Stimulated activated CD4-positive, alpha-beta T cell treated with anti-CD3 and anti-CD28 coated beads, Interleukin-12 subunit alpha, Interleukin-12 subunit beta, amount 100 ng/mL, for 24 hours (primary cell): ENCODE data around the gene EDC3.
A peak's percentile ranks its signal among the peaks of the same experiment; 100 is the strongest.

Experiments
- DNase-seq, 2 experiments: peaks; one replicate each; pipeline ENCODE4 v3.0.0-alpha.2; 2020; ENCODE audit warnings: low read depth in 2 of 2

The EDC3 gene

DNA sequence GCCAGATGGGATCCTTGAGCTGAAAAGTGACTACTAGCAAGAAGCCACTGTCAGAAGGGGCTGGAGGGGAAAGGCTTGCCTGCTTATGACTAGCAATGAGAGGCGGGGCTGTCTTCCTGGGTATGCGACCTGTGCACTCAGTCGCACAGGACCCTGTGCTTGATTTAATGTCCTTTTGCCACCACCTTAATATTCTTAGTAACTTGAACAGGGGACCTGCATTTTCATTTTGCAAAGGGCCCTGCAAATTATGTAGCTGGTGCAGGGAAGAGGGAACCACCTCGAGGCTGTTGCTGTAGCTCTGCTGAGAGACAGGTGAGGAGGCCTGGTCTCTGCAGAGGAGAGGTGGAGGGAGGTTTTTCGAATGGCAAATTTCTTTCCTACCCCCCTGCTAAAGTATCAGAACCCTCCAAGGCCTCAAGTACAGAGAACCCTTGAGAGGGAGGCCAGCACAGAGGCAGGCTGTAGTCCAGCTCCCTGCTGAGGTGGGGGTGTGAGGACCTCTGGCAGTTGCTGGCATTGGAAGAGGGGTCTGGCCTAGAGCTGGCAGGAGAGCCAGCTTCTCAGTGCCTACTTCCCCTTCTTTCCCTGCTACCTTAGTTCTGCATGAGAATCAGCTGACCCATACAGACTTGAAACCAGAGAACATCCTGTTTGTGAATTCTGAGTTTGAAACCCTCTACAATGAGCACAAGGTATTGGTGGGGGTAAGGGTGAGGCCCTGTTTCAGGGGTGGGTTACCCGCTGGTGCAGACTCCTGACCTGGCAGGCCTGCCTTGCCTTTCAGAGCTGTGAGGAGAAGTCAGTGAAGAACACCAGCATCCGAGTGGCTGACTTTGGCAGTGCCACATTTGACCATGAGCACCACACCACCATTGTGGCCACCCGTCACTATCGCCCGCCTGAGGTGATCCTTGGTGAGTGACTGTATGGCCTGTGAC is 68.8 kb downstream of the EDC3 start:
- DNase-seq = no peak

DNA sequence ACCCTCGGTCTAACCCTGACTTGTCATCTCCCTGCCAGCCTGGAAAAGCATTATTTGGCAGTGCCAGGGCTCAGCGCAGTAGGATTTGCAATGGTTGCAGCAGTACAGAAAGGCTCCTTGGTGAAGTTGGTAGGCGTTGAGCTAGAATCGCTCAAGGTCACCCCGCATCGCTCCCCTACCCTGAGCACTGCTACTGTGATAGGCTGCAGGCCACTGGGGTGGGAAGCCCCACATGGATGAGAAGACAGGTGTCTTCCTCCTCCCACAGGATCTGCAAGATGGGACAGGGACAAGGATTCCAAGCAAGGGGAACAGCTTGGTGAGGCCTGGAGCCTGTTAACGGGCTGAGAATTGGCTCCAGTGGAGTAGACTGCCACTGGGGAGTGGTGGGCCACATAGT is 69.5 kb downstream of the EDC3 start:
- no peak for DNase-seq

DNA sequence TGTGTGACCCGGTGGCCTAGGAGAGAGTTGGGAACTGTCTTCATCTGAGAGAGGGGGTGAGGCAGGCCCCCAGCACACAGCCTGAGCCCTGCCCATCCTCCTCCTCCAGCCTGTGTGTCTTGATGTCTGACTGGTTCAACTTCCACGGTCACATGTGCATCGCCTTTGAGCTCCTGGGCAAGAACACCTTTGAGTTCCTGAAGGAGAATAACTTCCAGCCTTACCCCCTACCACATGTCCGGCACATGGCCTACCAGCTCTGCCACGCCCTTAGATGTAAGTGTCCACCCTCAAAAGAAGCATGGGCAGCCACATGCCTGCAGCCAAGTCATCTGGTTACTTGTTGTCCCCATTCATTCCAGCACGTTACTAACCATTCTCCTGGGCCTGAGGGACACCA is 70.1 kb downstream of the EDC3 start:
- no peak for DNase-seq

DNA sequence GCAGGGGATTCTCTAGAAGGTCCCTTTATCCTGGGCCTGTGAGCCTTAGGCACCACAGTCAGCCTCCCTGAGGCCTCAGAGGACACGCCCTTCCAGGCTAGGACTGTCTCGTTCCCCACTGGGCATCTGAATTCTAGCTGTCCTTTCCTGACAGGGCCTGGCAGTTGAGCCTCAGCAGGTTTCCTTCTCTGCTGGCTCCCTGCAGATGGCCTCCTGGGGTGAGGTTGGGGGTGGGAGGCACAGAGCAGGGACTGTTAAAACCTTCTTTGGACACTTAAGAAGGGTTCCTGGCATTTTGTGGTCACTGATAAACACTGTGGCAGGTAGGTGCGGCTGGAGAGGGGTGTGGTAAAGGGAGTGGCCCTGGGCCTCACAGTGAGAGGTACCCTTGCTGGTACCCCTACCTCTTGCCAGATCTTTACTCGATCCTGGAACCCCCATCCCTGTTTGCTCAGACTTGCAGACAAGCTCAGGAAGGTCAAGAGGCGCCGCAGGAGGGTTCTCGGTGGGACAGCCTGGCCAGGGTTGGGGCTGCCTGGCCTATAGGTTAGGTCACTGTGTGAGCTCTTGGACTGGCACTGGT is 71.7 kb downstream of the EDC3 start:
- DNase-seq = no peak

DNA sequence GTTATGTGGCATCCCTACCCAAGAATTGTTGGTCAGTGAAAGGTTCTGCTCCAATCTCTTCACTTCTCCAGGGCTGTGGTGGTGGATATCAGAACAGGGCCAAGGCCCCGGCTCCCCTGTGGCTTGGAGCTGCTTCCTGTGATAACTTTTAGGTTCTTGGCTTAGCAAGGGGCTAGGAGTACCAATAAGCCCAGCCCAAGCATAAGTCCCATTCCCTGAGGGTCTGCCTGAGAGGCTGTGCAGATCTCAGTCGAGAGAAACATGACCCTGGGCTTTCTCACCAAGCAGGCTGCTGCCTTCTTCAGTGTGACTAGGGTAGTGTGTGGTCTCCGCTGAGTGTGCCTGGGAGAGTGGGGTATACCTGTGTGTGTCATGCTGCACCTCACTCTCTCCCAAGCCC is 73.1 kb downstream of the EDC3 start:
- no peak for DNase-seq

DNA sequence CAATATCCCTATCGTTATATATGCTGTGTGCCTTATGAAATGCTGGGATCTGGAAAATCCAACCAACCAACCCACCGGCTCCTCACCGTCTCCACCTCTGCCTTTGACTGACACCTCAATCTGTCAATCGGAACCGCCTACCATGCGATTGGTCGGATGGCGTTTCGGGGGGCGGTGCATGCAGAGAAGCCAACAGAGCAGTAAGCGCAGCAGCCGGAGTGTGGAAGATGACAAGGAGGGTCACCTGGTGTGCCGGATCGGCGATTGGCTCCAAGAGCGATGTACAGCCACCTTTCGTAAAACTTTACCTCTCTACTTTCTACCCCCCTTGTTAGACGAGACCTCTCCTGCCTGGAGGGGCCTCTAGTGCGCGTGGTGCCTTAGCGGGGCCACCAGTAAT is 73.9 kb downstream of the EDC3 start:
- DNase-seq = no peak

DNA sequence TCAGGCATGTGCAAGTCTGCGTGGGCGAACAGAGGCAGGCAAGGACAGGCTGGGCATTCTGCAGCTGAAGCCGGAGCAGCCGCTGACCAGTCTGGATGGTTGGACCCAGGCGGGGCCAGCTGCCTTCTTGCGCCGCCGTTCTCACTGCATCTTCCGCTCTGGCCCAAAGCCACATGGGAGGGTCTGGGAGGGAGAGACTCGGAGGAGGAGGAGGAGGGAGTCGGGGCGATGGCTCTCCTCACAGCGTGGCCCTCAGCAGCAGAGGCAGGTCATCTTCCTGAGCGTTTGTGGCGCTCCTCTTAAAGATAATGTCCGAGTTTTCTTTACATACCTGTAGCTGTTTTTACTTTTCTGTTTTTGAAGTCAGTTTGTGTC is 74.3 kb downstream of the EDC3 start:
- no peak for DNase-seq

DNA sequence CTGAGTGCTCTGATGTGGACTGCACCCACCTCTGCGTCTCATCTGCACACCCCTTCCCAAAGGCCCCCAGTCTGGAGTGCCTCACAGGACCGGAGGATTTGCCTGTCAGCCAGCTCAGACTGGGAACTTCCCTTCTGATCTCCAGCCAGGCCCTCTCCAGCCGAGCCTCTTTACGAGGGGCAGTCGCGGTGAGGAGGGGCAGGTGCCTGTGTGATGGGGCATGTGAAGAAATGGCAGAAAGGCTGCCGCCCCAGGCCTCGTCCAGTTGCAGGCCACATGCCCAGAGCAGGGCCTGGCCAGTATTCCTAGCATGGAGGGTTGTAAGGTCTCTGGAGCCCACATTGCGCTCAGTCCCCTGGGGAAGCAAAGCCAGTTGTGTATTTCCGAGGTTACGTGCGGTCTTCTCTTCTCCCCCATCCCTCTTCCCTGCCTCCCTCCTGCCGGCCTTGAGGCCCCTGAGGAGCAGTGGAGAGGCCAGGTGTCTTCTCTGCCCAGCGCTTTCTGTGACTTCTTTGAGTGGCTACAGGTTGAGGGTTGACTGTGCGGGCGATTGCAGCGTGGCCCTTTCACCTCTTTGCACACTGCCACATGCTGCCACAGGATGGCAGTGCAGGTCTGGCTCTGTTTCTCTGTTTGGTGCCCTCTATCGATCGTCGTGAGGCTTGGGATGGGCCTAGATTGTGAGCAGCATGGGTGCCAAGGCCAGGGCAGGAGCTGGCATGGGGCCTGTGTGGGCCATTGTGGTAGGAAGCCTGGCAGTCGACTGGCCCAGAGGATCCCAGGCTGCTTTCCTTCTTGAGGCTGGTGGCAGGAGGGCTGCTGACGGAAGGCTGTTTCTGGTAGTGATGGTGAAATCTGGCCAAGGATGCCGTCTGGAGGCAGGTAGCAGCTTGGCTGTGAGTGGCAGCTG is 74.9 kb downstream of the EDC3 start:
- DNase-seq = peak; percentile 63 to 65

DNA sequence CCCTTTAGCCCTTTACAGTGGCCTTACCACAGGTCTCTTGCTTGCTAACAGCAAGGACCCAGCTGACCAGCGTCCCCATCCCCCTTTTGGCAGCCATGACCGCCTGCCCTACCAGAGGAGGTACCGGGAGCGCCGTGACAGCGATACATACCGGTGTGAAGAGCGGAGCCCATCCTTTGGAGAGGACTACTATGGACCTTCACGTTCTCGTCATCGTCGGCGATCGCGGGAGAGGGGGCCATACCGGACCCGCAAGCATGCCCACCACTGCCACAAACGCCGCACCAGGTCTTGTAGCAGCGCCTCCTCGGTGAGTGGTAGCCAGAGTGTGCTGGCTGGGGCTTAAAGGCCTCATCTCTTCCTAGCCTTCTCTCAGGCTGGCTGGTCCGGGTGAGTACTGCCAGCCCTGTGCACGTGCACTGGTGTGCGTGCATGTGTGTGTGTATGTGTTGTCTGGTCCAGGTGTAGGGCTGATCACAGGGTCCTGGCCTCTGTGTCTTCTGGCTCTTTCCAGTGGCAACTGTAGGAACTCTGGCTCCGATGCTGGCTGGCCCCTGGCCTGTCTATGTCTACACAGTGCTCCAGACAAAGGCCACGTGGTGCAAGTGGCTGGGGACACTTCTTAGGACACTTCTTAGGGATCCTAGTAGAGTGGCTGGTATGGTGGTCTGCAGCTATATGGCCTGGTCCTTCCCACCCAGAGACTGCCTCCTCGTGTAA is 75.7 kb downstream of the EDC3 start:
- no peak for DNase-seq

DNA sequence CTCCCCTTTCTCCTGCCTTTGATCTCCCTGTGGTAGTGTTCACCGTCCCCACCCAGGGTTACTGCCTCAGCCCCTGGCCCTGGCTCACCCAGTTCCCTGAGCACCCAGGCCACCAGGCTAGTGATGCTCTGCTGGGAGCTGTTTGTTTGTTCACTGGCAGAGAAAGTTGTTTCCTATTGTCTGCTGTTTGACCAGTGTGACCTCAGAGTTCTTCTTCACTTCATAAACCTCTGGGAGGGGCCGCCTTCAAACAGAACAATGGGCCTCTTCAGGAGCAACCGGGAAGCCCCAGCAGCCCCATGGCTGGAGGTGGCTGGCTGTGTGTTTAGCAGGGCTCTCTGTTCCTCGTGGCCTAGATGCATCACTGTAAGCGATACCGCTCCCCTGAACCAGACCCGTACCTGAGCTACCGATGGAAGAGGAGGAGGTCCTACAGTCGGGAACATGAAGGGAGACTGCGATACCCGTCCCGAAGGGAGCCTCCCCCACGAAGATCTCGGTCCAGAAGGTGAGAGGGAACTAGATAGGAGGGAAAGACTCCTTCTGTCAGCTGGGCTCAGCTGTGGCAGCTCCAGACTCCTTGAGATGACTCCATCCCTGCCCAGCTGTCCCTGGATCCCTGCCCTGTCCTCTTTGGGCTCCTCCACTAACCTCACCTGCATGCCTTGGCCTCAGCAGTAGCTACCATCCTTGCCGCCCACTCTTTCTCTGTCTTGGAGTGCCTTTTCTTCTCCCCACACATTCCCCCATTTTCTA is 76.8 kb downstream of the EDC3 start:
- no peak for DNase-seq

DNA sequence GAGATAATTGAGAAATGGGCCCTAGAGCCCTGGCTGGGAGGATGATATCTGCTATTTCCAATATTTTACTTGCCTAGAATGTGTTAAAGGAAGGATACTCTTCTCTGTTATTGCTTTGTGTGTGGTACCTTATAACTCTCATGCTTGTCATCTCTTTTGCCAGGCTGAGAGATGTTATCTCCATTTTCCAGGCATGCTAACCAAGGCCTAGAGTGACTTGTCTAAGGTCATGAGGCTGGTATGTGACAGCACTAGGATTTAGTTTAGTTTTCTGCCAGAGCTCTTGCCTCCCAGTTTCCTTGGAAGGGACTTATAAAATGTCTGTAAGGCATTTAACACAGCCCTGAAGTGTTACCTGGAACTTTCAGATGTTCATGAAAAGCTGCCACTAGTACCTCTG is 78.8 kb downstream of the EDC3 start:
- DNase-seq = no peak

DNA sequence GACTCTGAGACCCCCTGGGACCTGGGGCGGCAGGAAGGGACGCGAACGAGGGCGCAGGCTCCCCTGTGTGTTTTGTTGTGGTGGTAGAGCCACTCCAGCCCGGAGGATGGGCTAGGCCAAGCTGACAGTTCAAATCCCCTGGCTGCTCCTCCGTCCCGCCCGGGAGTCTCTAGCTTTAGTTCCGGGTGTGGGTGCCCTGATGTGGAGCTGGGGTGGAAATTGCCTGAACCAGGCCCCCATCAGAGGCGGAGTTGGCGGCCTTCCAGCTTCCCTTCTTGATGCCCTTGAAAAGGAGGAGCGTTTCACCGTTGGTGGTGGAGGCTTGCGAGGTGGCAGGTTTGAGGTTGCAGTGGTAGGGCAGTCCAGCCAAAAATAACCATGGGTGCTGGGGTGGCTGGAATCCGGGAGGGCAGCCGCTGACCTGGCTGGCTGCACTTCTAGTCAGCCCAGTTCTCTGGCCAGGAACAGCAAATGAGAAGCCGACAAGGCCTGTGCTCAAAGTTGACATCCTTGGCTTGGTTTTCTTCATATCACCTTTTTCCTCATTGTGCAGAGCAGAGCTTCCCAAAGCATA is 79.4 kb downstream of the EDC3 start:
- peak; percentile 27 to 54 for DNase-seq

DNA sequence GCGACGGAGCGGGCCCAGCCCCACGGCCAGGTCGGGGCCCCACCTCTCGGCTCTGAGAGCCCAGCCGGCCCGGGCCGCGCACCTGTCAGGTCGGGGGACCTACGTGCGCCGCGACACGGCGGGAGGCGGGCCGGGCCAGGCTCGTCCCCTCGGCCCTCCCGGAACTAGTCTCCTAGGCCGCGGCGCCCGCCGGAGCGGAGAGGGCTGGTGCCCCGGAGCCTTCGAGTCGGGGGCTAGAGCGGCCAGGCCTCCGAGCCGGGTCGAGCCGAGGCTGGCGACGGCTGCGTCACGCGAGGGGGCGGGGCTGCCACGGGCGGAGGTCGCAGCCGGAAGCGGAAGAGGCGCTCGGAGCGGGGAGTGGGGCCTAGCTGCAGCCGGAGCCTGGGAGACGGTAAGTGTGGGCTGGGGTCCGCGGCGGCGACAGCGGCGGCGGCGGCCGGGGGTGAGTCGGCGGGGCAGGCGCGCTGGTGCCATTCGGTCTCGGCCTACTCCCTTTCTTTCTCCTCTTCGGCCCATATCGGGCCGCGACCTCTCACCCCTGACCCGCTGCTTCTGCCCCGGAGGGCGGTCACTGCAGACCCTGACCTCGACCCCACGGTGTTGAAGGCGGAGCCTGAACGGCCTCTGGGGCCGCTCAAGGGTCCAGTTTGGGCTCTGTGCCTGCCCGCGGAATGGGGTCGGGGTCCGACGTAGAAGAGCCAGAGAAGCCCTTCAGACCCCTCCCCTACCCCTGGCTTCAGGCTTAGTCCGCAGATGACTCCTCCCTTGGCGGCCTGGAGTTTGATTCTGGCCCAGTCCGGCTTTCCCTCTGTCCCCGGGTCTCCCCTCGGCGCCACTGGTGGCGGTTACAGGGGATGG is 80.1 kb downstream of the EDC3 start, which contains the start of gene CLK3:
Gene CLK3, plus strand, starts transcription at position 329 of the 858 bp plus-strand sequence. CDS start 3,361 bp downstream, outside the sequence.
- peak; percentile 93 to 94 for DNase-seq

DNA sequence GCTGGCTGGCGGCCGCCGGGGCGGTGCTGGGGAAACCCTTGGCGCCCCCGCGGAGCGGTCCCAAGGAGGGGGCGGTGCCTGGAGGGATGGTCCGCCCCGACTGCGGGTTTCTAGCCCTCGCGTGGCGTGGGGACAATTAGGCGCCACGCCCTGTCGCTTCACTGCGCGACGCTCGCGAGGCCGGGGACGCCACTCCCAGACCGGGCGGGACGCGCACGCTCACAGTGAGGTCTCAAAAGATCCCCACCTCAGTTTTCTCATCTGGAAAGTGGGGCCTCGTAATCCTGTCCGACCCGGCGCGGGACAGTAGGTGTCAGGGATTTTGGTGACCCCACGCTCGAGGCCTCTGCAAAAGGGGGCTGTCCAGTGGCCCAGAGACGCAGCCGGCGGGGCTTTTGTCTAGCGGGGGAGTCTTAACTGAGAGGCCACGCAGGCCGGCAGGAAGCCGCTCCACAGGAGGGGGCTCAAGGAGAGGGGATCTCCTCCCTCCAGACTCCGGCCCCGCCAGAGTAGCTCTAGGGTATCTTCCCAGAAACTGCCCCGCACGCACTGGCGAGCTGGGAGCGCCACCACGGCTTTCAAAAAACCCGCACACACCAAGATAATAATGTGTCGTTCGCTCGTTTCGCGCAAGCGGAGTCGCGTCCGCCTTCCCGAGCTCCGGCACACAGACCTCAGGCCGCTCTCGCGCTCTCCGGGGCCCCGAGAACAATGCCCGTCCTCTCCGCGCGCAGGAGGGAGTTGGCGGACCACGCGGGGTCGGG is 80.9 kb downstream of the EDC3 start:
- DNase-seq = peak; percentile 72 to 77

DNA sequence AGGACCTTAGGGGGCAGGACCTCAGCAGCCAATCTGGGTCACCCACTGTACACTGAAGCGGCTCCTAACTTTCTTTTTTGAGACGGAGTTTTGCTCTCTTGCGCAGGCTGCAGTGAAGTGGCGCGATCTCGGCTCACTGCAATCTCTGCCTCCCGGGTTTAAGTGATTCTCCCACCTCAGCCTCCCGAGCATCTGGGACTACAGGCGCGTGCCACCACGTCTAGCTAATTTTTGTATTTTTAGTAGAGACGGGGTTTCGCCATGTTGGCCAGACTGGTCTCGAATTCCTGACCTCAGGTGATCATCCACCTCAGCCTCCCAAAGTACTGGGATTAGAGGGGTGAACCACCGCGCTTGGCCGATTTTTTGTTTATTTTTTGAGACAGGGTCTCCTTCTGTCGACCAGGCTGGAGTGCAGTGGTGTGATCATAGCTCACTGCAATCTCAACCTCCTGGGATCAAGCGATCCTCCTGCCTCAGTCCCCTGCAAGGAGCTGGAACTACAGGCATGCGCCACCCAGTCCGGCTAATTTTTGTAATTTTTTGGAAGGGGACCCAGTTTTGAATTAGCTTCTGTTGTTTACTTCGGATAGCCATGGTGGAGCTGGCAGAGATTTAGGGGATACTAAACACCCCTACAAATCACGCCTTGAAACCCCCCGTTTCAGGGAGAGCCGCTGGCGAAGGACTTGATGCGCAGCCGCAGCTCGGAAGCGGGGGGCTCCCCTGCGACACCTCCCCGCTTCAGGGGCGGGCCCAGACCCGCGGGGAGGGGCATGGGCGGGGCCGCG is 81.7 kb downstream of the EDC3 start:
- no peak for DNase-seq

DNA sequence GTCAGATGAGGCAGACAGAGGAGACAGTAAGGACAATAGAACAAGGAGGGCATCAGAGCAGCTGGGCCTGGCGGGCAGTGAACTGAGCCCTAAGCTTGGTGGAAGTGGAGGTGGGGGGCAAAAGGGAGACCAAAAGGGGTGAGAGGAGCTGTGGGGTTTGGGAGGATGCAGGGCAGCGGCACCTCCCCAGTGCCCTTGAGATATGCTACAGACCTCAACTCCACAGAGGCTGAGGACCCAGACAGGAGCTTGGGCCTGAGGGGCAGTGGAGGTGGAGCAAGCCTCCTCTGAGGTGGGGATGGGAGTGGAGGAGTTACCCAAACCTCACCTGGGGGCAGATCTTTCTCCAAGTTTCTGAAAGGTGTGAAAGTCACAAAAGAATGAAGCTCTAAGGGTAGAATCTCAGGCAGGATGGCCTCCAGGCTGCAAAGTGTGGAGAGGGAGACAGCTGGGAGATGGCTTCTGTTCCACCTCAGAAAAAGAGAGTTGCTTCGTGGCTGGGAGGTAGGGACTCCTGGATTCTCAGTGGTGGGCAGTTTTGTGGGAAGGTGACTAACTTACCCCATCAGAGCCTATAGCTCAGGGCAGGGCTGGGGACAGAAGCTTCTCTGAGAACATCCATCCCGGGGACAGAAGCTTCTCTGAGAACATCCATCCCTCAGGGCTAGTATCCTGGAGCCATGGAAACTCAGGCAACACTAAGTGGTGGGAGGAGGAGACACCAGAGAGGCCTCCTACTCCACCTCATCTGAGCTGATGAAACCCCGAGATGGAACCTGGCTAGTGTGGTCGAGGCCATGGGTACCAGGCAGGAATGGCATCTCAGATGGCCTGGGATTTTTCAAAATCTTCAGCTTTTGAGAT is 82.5 kb downstream of the EDC3 start:
- no peak for DNase-seq

DNA sequence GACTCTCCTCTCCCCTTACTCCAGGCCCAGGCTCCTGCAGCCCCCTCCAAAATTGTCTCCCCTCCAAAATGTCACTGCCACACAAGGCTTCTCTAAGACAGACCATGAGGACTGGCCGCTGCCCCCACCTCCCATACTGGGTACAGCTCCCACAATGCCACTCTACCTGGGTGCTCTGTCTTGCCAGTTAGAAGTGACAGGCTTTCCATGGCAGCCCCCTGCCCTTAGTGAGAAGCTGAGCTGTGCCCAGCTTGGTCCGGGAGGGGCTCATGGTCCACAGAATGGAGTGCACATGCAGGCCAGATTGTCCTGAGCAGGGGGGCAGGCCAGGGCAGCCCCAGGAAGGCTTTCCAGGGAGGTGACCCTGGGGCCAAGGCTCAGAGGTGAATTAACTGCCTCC is 83.1 kb downstream of the EDC3 start:
- no peak for DNase-seq
